ENCODE measurements around the gene ZNF800.
A peak's percentile ranks its signal among the peaks of the same experiment; 100 is the strongest.

ZNF800 gene

GRCh38 chr7:127359011-127359410 is 33.5 kb downstream of the ZNF800 start:
- in situ Hi-C loops (cut with HindIII; ENCODE audit: low pct_ligation_motif_present, low pct_unique_long_range_greater_than_20kb, low sequenced_read_pairs), result no loop called here
- no peak for DNase-seq

- no peak for DNase-seq
- in situ Hi-C loops (cut with HindIII; ENCODE audit: low pct_ligation_motif_present, low pct_unique_long_range_greater_than_20kb, low sequenced_read_pairs), result no loop called here
Measured at GRCh38 chr7:127353897-127354296, 38.6 kb downstream of the ZNF800 start.

- no peak for DNase-seq
- in situ Hi-C loops (cut with HindIII; ENCODE audit: low pct_ligation_motif_present, low pct_unique_long_range_greater_than_20kb, low sequenced_read_pairs), result no loop called here
Measured at GRCh38 chr7:127350586-127350985, 41.9 kb downstream of the ZNF800 start.

DNA sequence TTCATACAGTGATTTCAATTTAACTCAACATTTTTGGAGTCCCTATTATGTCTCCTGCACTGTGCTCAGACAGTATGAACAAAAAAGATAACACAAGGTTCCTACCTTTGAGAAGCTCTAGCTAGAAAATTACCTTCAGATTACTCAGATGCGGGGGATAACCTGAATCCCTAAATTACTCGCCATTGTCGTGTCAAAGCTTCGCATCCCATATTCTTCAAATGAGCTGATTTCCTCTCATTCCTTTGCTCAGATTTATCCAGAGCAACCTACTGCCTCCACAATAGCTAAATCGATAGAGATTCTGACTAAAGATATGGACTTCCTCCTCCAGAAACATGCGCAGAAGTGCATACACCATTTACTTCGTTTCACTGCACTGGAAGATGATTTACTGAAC is 42.6 kb downstream of the ZNF800 start:
- in situ Hi-C loops (cut with HindIII; ENCODE audit: low pct_ligation_motif_present, low pct_unique_long_range_greater_than_20kb, low sequenced_read_pairs), result no loop called here
- DNase-seq, result no peak

DNA sequence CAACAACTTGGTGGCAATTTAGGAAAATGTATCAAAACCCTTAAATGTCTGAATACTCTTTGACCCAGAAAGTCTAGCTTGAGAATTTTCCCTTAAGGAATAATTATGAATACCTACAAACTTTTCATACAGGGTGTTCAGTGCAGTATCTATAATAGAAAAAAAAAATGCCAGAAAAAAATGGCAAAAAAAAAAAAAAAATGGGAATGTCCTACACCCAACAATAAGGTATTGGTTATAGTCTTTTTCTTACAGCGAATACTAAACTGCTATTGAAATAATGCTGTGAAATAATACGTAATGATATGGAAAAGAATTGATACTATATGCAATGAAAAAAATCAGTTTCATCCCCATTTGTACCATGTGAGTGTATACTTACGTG is 44.3 kb downstream of the ZNF800 start:
- no peak for DNase-seq
- in situ Hi-C loops (cut with HindIII; ENCODE audit: low pct_ligation_motif_present, low pct_unique_long_range_greater_than_20kb, low sequenced_read_pairs), result no loop called here

DNA sequence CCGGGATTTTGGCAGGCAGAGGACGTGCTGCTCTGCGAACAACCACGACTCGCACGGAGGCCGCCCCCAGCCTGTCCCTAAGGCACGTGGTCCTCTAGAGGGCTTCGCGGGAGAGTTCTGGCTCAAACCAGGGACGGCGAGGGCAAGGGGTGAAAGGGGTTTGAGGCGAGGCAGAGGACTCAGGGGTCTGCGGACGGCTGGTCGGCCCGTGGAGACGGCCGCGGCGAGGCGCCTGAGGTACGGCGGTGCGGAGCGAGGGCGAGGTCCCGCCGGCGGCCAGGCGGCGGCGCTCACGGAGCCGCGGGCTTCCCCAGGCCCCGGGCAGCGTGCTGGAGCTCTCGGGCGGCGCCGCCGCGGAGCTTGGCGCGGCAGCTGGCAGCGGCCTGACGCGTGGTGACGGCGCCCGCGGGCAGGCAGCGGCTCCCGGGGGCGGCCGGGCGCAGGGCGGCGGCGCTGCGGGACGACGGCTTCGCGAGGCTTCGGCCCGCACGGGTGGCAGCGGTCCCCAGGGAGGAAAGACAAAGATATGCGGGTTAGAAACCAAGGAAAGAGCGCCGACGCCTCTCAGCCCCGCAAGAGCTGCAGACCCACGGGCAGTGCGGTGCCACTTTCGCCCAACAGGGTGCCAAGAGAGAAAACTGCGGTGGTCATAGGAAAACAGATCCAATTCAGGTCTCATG is 44.8 kb downstream of the ZNF800 start:
- in situ Hi-C loops (cut with HindIII; ENCODE audit: low pct_ligation_motif_present, low pct_unique_long_range_greater_than_20kb, low sequenced_read_pairs), result no loop called here
- DNase-seq, result peak; percentile 87

DNA sequence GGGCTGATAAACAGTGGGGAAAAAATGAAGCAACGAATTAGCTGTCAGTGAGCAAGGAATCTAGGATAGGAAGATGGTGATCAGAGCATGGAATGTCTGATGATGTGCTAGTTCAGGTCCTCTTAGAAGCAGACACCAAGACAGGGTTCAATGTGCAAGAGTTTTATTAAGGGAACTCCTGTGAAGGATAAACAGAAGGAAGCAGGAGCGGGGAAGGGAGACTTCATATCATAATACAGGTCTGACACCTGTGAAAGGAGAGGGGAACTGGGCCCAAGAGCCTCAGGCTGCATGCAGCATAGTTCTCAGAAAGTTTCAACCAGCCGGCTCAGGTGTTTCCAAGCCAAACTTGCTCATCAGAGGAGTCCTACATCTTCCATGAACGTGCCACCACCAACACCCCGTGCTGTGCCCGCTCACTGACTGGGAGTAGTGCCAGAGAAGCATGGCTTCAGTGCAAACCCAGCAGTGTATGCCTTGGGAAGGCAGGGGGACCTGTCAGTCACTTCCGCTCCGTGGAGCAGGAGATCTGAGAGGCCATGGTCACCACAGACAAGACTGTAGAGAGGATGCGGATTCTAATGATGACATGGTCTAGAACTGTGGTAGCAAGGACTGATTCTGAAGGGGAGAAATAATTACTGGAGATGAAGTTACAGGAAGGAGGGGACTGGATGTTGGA is 45.8 kb downstream of the ZNF800 start:
- in situ Hi-C loops (cut with HindIII; ENCODE audit: low pct_ligation_motif_present, low pct_unique_long_range_greater_than_20kb, low sequenced_read_pairs), result no loop called here
- DNase-seq, result no peak

GRCh38 chr7:127342596-127342995 is 49.9 kb downstream of the ZNF800 start:
- in situ Hi-C loops (cut with HindIII; ENCODE audit: low pct_ligation_motif_present, low pct_unique_long_range_greater_than_20kb, low sequenced_read_pairs), result no loop called here
- no peak for DNase-seq

DNA sequence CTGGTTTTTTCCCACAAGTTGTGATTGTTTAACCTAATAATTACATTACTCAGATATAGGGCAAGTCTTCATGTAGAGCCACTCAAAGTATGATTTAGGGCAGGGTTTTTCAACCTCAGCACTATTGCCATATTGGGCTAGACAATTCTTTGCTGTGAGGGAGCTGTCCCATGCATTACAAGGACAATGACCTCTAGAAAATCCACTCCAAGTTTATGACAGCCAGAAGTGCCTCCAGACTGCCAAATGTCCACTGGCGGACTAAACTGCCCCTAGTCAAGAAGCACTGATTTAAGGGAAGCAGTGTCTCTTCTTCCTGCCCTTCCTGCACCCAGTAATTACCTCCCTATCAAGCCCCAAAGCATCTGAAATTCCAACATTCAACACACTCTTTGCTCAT is 54.4 kb downstream of the ZNF800 start:
- in situ Hi-C loops (cut with HindIII; ENCODE audit: low pct_ligation_motif_present, low pct_unique_long_range_greater_than_20kb, low sequenced_read_pairs), result no loop called here
- no peak for DNase-seq

GRCh38 chr7:127337581-127337980 is 54.9 kb downstream of the ZNF800 start:
- DNase-seq, result no peak
- in situ Hi-C loops (cut with HindIII; ENCODE audit: low pct_ligation_motif_present, low pct_unique_long_range_greater_than_20kb, low sequenced_read_pairs), result no loop called here

- in situ Hi-C loops (cut with HindIII; ENCODE audit: low pct_ligation_motif_present, low pct_unique_long_range_greater_than_20kb, low sequenced_read_pairs), result no loop called here
- DNase-seq, result no peak
Measured at GRCh38 chr7:127336458-127336857, 56.0 kb downstream of the ZNF800 start.

GRCh38 chr7:127332880-127333279 is 59.6 kb downstream of the ZNF800 start:
- no peak for DNase-seq
- in situ Hi-C loops (cut with HindIII; ENCODE audit: low pct_ligation_motif_present, low pct_unique_long_range_greater_than_20kb, low sequenced_read_pairs), result no loop called here

DNA sequence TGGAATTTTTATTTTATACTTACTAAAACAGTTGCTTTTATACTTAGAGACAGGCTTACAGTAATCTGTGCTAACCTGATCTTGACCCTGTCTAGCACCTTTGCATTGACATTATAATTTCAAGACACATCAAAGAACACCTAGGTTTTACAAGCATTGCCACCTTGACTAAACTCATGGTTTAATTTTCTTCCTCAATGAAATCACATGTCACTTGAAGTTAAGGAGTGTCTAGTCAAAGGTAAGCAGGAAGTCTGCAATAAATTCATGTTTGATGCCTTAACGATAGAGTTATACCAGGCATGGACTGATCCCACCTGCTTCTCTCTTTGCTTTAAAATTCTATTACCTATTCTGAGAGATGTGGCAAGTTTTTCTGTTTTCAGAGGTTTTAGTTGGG is 62.4 kb downstream of the ZNF800 start:
- in situ Hi-C loops (cut with HindIII; ENCODE audit: low pct_ligation_motif_present, low pct_unique_long_range_greater_than_20kb, low sequenced_read_pairs), result no loop called here
- no peak for DNase-seq

DNA sequence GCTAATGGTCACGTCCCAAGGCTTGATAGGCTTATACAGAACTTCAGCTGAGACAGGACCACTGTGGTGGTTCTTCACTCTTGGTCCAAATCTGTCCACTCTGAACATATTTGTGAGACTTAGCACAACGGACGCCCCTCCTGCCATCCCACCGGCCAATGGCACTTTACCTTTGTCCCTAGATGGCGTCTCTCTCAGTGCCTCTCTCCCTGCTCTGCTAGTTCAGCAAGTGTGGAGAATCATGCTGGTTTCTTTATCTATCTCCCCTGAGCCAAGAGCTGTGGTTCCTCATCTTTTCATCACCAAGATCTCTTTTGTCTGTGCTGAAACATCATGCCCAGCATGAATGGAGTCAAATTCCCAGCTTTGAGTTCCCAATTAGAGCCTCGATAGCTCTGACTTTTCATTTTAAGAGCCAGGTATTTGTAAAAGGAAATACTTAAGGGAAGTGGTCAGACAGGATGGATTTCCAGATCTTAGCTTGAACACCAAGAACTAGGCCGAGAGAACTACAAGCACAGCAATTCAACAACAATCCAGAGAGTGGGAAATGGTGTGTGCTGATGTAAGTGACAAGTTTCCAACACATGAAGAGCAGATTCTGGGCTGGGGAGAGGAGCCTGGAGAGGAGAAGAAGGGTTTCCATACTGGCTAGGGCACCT is 69.5 kb downstream of the ZNF800 start:
- DNase-seq, result no peak

DNA sequence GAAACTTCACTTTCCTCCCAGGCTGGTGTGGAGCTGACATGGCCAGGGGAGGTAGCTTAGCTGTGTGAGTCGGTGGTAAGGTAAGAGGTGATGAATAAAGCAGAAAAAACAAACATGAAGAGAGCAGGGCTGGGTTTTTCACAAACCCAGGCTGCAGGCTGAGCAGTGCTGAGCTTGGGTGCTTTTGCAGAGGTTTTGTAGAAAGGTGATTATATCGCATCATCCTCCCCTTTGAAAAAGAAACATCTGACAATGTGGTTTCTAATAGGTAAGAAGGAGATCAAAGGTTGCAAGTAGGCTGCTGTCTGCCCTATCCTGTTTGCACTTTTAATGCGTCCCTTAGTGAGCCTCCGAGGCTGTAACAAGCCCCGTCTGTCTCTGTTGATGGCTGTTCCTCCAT is 70.2 kb downstream of the ZNF800 start:
- in situ Hi-C loops (cut with HindIII; ENCODE audit: low pct_ligation_motif_present, low pct_unique_long_range_greater_than_20kb, low sequenced_read_pairs), result no loop called here
- DNase-seq, result no peak

More for the DNA sequence above, 69.5 kb downstream of the ZNF800 start:
- in situ Hi-C loops (cut with HindIII; ENCODE audit: low pct_ligation_motif_present, low pct_unique_long_range_greater_than_20kb, low sequenced_read_pairs), result no loop called here

DNA sequence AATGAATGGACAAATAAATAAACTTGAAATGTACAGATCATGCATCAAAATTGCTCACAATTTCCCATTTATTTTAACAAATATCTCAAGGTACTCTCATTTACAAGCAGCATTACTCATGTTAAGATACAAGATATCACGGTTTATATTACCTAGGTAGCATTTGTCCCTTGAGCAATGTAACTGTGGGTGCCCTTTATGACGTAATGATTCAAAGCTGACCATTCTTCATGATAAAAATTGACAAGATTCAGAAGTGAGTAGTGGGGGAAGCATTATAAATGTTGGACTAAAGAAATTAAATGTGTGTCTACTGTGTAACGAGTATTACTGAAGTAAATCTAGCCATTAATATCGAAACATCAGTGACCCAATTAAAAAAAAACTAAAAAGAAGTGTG is 71.5 kb downstream of the ZNF800 start:
- DNase-seq, result no peak
- in situ Hi-C loops (cut with HindIII; ENCODE audit: low pct_ligation_motif_present, low pct_unique_long_range_greater_than_20kb, low sequenced_read_pairs), result no loop called here

Data from ACHN (cell line).